ENCODE measurements around the gene ELK1.

DNA sequence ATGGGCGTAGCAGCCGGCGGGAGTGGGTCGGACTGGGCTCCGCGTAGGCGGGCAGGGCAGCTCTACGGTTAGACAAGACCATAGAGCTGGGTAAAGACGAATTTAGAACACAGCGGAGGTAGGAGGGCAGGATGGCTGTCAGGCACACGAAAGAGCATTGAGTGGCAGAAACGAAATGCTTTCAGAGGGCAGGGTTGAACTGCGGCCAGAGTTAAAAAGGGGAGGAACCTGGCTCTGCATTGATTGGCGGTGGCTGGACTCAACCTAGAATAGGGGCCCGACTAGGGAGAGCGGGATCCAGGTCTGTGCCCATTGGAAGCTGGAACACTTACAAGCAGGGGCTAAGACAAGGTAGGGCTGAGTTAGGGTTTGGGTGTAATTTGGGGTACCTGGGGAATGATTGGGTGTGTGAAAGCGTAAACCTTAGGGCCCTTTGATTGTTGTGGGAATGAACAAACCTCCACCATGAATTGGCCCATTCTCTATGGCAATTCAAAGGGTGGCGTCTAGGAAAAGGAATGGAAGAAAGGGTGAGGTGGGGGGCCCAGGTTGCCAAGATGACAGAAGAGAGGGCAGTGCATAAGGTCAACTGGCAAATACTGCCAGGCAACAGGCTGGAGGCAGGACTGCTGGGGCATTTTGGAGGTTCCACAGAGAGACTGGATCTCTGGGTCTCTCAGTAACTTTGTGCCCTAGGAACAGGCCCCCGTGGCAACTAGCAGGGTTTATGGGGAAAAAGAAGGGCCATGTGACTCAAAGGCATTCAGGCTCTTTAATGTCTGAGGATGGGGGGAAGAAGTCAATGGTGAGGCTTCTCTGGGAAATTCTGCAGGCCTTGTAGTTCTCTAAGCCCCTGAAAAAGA is 911 bp upstream of the ELK1 start:
- TF ChIP-seq, protein P1, sequence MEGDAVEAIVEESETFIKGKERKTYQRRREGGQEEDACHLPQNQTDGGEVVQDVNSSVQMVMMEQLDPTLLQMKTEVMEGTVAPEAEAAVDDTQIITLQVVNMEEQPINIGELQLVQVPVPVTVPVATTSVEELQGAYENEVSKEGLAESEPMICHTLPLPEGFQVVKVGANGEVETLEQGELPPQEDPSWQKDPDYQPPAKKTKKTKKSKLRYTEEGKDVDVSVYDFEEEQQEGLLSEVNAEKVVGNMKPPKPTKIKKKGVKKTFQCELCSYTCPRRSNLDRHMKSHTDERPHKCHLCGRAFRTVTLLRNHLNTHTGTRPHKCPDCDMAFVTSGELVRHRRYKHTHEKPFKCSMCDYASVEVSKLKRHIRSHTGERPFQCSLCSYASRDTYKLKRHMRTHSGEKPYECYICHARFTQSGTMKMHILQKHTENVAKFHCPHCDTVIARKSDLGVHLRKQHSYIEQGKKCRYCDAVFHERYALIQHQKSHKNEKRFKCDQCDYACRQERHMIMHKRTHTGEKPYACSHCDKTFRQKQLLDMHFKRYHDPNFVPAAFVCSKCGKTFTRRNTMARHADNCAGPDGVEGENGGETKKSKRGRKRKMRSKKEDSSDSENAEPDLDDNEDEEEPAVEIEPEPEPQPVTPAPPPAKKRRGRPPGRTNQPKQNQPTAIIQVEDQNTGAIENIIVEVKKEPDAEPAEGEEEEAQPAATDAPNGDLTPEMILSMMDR (IDR thresholded peaks at IDR 0.05) = no peak
- TF ChIP-seq POLR2A (IDR thresholded peaks at IDR 0.05) (no peak), POLR2AphosphoS5 (IDR thresholded peaks at IDR 0.05; ENCODE audit: insufficient read depth in 1 of 2, low read depth in 1 of 2) (no peak)
